ENCODE results near the gene SDCBP2. TPM values are rescaled to one million over a fixed set of nuclear protein-coding genes. Genes with fewer than 3 reads are reported as not detected.

The SDCBP2 gene
- total RNA-seq, 2 experiments from 2014 or later = 4.4 to 5.9 TPM

GRCh38 chr20:1325173-1326030, 3.5 kb downstream of the SDCBP2 start:
- POLR2A ChIA-PET = interaction anchor here (0.6 to 2.6 kb wide), 10 partner anchors 32 to 141 kb away, joined by 3 to 27 read pairs (median 3); partner anchors contain the start of gene NSFL1C
- Mint-ChIP-seq H3K4me3 (no peak overlapping the region), H3K27ac (no peak overlapping the region), H3K27me3 (no peaks in the 10 kb centered on the region), H3K9me3 (no peaks in the 10 kb centered on the region), H3K4me1 (ENCODE audit: low read depth) (peaks cover 23% of the 10 kb centered on the region), H3K36me3 (peaks cover 7% of the 10 kb centered on the region)
- intact Hi-C loops (cut with micrococcal nuclease) = loop anchor here (1.0 to 5.0 kb wide), 8 partner anchors 33 to 332 kb away; partner anchors contain the start of genes FKBP1A, NSFL1C and SIRPG
- peak; percentile 99 for DNase-seq
- CTCF ChIA-PET = interaction anchor here (0.7 to 1.7 kb wide), 7 partner anchors 12 to 113 kb away, joined by 3 to 10 read pairs (median 5); partner anchors contain the start of gene FKBP1A

GRCh38 chr20:1324598-1325172, 4.3 kb downstream of the SDCBP2 start:
- no peak overlapping the region for H3K27ac Mint-ChIP-seq
- no peaks in the 10 kb centered on the region for H3K9me3 Mint-ChIP-seq
- peak; percentile 43 for DNase-seq
- H3K4me3 Mint-ChIP-seq = no peak overlapping the region
- CTCF ChIA-PET = interaction anchor here (0.8 to 1.7 kb wide), 5 partner anchors 12 to 142 kb away, joined by 3 to 10 read pairs (median 5); partner anchors contain the start of gene NSFL1C
- H3K36me3 Mint-ChIP-seq = peaks cover 5% of the 10 kb centered on the region
- POLR2A ChIA-PET = interaction anchor here (1.1 to 2.6 kb wide), 5 partner anchors 38 to 142 kb away, joined by 3 to 27 read pairs (median 7); partner anchors contain the start of gene NSFL1C
- H3K27me3 Mint-ChIP-seq = no peaks in the 10 kb centered on the region
- intact Hi-C loops (cut with micrococcal nuclease) = loop anchor here (1.0 to 5.0 kb wide), 8 partner anchors 34 to 333 kb away; partner anchors contain the start of genes FKBP1A, NSFL1C and SIRPG
- peaks cover 16% of the 10 kb centered on the region for H3K4me1 Mint-ChIP-seq (ENCODE audit: low read depth)

GRCh38 chr20:1323830-1324597, 4.9 kb downstream of the SDCBP2 start:
- Mint-ChIP-seq H3K36me3 (peaks cover 2% of the 10 kb centered on the region), H3K27ac (no peak overlapping the region), H3K27me3 (no peaks in the 10 kb centered on the region), H3K9me3 (no peaks in the 10 kb centered on the region), H3K4me3 (no peak overlapping the region), H3K4me1 (ENCODE audit: low read depth) (peaks cover 12% of the 10 kb centered on the region)
- POLR2A ChIA-PET = interaction anchor here (1.2 kb wide), 1 partner anchor 142 kb away, joined by 3 read pairs; the partner anchor contains the start of gene NSFL1C
- intact Hi-C loops (cut with micrococcal nuclease) = no loop called here
- CTCF ChIA-PET = interaction anchor here (0.8 to 2.1 kb wide), 5 partner anchors 11 to 143 kb away, joined by 3 to 15 read pairs (median 5); partner anchors contain the start of gene NSFL1C
- peak; percentile 7 for DNase-seq

GRCh38 chr20:1323256-1323655, 5.7 kb downstream of the SDCBP2 start:
- Mint-ChIP-seq H3K36me3 (peaks cover 2% of the 10 kb centered on the region), H3K4me3 (no peak overlapping the region), H3K27me3 (no peaks in the 10 kb centered on the region), H3K9me3 (no peaks in the 10 kb centered on the region), H3K4me1 (ENCODE audit: low read depth) (peaks cover 6% of the 10 kb centered on the region), H3K27ac (peak overlapping the region; percentile 25)
- intact Hi-C loops (cut with micrococcal nuclease) = no loop called here
- ChIA-PET POLR2A (no interaction called here), CTCF (interaction anchor here (1.7 to 2.1 kb wide), 3 partner anchors 10 to 144 kb away, joined by 6 to 15 read pairs (median 8); partner anchors contain the start of gene NSFL1C)
- no peak for DNase-seq

- Mint-ChIP-seq H3K27me3 (no peaks in the 10 kb centered on the region), H3K4me3 (no peak overlapping the region), H3K4me1 (ENCODE audit: low read depth) (peaks cover 10% of the 10 kb centered on the region), H3K27ac (no peak overlapping the region), H3K36me3 (peaks cover under 1% of the 10 kb centered on the region), H3K9me3 (no peaks in the 10 kb centered on the region)
- intact Hi-C loops (cut with micrococcal nuclease) = no loop called here
- CTCF ChIA-PET = interaction anchor here (0.6 to 2.1 kb wide), 7 partner anchors 10 to 354 kb away, joined by 3 to 15 read pairs (median 3); no protein-coding TSS in a partner anchor
- POLR2A ChIA-PET = no interaction called here
- DNase-seq = no peak
Measured at GRCh38 chr20:1322511-1323245, 6.3 kb downstream of the SDCBP2 start.

- H3K27ac Mint-ChIP-seq = no peak overlapping the region
- intact Hi-C loops (cut with micrococcal nuclease) = no loop called here
- H3K9me3 Mint-ChIP-seq = no peaks in the 10 kb centered on the region
- no peaks in the 10 kb centered on the region for H3K36me3 Mint-ChIP-seq
- no peak overlapping the region for H3K4me3 Mint-ChIP-seq
- H3K4me1 Mint-ChIP-seq (ENCODE audit: low read depth) = peaks cover 13% of the 10 kb centered on the region
- ChIA-PET CTCF (interaction anchor here (1.0 to 1.7 kb wide), 5 partner anchors 11 to 145 kb away, joined by 3 to 6 read pairs (median 5); partner anchors contain the start of gene NSFL1C), POLR2A (no interaction called here)
- no peaks in the 10 kb centered on the region for H3K27me3 Mint-ChIP-seq
- no peak for DNase-seq
Measured at GRCh38 chr20:1321654-1321939, 7.3 kb downstream of the SDCBP2 start.

GRCh38 chr20:1320902-1321653, 7.9 kb downstream of the SDCBP2 start:
- no peak overlapping the region for H3K4me3 Mint-ChIP-seq
- intact Hi-C loops (cut with micrococcal nuclease) = no loop called here
- H3K27ac Mint-ChIP-seq = no peak overlapping the region
- CTCF ChIA-PET = interaction anchor here (1.0 kb wide), 1 partner anchor 145 kb away, joined by 6 read pairs; the partner anchor contains the start of gene NSFL1C
- POLR2A ChIA-PET = no interaction called here
- no peak for DNase-seq
- H3K36me3 Mint-ChIP-seq = no peaks in the 10 kb centered on the region
- no peaks in the 10 kb centered on the region for H3K9me3 Mint-ChIP-seq
- H3K4me1 Mint-ChIP-seq (ENCODE audit: low read depth) = peaks cover 13% of the 10 kb centered on the region
- no peaks in the 10 kb centered on the region for H3K27me3 Mint-ChIP-seq

- no peak overlapping the region for H3K4me3 Mint-ChIP-seq
- no peak overlapping the region for H3K27ac Mint-ChIP-seq
- intact Hi-C loops (cut with micrococcal nuclease) = no loop called here
- H3K36me3 Mint-ChIP-seq = no peaks in the 10 kb centered on the region
- no peak for DNase-seq
- H3K27me3 Mint-ChIP-seq = no peaks in the 10 kb centered on the region
- H3K9me3 Mint-ChIP-seq = no peaks in the 10 kb centered on the region
- CTCF ChIA-PET = interaction anchor here (5.7 kb wide), 1 partner anchor 117 kb away, joined by 59 read pairs; no protein-coding TSS in a partner anchor
- H3K4me1 Mint-ChIP-seq (ENCODE audit: low read depth) = peaks cover 13% of the 10 kb centered on the region
- POLR2A ChIA-PET = no interaction called here
Measured at GRCh38 chr20:1320016-1320415, 8.9 kb downstream of the SDCBP2 start.

- H3K4me3 Mint-ChIP-seq = no peak overlapping the region
- ChIA-PET CTCF (interaction anchor here (5.7 kb wide), 1 partner anchor 118 kb away, joined by 59 read pairs; no protein-coding TSS in a partner anchor), POLR2A (no interaction called here)
- H3K27me3 Mint-ChIP-seq = no peaks in the 10 kb centered on the region
- H3K4me1 Mint-ChIP-seq (ENCODE audit: low read depth) = peaks cover 13% of the 10 kb centered on the region
- no peaks in the 10 kb centered on the region for H3K9me3 Mint-ChIP-seq
- no peak overlapping the region for H3K27ac Mint-ChIP-seq
- intact Hi-C loops (cut with micrococcal nuclease) = no loop called here
- no peak for DNase-seq
- no peaks in the 10 kb centered on the region for H3K36me3 Mint-ChIP-seq
Measured at GRCh38 chr20:1319462-1319861, 9.5 kb downstream of the SDCBP2 start.

GRCh38 chr20:1319051-1319450, 9.9 kb downstream of the SDCBP2 start:
- no peaks in the 10 kb centered on the region for H3K27me3 Mint-ChIP-seq
- H3K4me1 Mint-ChIP-seq (ENCODE audit: low read depth) = peaks cover 13% of the 10 kb centered on the region
- DNase-seq = no peak
- ChIA-PET POLR2A (no interaction called here), CTCF (interaction anchor here (5.7 kb wide), 1 partner anchor 118 kb away, joined by 59 read pairs; no protein-coding TSS in a partner anchor)
- no peak overlapping the region for H3K4me3 Mint-ChIP-seq
- H3K36me3 Mint-ChIP-seq = no peaks in the 10 kb centered on the region
- H3K27ac Mint-ChIP-seq = no peak overlapping the region
- no peaks in the 10 kb centered on the region for H3K9me3 Mint-ChIP-seq
- intact Hi-C loops (cut with micrococcal nuclease) = no loop called here
